CD4-positive, alpha-beta T cell treated with Interleukin-15 for 4 hours (primary cell): Measurements from ENCODE around the gene SLC24A3.

Experiments
- DNase-seq: peaks from one replicate; pipeline ENCODE4 v3.0.0-alpha.2; 2020; ENCODE audit warnings: low spot score

The SLC24A3 gene

DNA sequence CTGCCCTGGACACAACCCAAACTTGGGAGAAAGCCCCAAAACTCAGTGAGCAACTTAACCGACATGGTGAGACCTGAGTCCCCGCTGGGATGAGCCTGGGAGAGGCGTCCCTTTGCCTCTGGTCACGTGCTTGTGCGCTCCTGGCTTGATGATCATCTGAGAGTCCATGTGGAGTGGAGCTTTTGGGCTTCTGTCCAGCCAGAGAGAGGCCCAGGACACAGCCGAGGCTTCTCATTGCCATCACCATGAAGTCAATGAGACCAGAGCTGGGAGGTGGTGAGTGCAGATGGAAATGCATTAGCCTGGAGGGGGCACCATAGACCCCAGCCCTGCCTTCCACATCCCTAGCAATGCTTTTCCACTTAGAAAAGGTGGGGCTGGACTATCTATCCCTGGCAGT lies 250.0 kb downstream of the SLC24A3 start:
- no peak for DNase-seq

DNA sequence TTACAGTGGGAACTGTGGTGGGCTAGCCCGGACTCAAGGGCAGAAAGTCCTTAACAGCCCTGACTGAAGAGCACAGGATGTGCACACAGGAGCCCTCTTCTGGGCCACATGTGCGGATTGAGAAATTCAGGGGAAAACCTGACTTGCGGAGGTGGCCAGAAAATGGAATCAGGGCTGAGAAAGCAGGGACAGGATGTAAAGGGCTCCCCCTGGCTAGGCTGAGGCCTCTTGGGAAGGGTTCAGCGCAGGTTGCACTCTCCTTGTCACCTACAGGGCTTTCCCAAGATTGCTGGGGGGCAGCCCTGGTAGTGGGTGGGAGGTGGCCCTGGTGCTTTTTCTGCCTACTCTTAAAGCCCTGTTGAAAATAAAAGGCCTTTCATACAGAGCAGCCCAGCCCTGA lies 251.2 kb downstream of the SLC24A3 start:
- DNase-seq = no peak

- DNase-seq = no peak
Measured at GRCh38 chr20:19465536-19465935, 253.1 kb downstream of the SLC24A3 start.

DNA sequence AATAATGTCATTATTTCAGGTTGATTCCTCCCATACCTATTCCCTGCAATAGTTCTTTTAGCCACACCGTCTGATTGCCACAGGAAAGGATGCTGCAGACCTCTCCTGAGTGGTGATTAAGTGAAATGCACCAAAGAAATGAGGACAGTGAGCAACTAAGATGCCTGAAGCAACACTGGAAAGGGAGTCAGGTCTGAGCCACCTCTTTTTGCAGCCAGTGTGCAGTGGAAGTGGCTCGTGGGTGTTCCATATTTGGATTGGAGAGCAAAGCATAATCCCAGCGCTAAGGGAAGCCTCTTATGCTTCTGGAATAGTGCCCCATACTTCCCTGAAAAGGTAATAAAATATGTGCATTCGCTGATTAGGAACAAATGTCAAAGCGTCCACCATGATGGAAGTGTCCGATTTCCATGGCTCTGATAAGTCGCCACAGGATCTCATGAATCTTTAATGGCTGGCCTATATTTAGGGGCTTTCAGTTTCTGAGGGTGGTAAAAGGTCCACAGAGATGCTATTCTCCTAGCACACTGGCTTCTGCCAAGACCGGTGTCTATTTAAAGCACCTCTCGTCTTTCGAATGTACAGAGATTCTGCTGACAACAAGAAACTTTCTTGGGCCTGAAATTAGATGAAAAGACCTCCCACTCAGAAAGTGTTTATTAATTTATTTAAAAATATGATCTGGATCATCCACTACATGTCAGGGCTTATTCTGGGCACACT lies 253.9 kb downstream of the SLC24A3 start:
- no peak for DNase-seq

- no peak for DNase-seq
Measured at GRCh38 chr20:19473216-19473921, 260.9 kb downstream of the SLC24A3 start.

- DNase-seq = no peak
Measured at GRCh38 chr20:19473922-19474286, 261.5 kb downstream of the SLC24A3 start.

GRCh38 chr20:19478320-19478895 lies 266.0 kb downstream of the SLC24A3 start:
- DNase-seq = no peak

- DNase-seq = no peak
Measured at GRCh38 chr20:19482726-19483125, 270.3 kb downstream of the SLC24A3 start.

DNA sequence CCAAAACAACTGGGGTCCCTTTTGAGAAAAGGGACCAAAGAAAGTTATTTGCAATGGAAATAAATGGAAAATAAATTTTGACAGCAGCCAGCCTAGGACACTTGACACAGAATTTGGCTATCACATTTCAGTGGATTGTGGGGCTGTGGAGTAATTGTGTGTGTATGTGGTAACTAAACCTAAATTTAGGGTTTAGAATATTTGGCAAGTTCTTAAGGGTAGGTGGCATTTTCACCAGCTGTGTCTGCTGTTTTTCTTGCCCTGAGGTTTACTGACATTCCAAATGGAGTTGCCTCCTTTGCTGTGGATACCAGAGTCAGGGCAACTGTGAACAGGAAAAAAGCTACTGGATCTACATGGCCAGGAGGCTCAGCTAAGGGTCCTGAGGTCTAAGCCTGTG lies 270.9 kb downstream of the SLC24A3 start:
- no peak for DNase-seq

- DNase-seq = no peak
Measured at GRCh38 chr20:19486446-19486845, 274.0 kb downstream of the SLC24A3 start.

DNA sequence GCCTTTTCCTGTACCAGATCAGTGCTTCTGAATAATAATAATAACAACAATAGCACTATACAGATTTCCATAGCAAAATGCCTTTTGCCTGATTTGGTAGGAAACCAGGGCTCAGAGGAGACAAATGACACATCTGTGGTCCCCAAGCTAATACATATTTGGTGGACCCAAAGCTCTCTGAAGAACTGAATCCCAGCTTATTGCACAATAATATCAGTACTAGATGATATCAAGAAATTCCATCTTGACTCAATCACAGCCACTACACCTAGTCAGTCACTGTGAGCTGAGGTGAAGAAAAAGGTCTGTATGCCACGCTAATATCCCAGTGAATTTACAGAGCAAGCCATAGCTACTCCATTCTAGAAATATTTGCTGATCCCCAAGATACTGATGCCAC lies 275.0 kb downstream of the SLC24A3 start:
- no peak for DNase-seq

DNA sequence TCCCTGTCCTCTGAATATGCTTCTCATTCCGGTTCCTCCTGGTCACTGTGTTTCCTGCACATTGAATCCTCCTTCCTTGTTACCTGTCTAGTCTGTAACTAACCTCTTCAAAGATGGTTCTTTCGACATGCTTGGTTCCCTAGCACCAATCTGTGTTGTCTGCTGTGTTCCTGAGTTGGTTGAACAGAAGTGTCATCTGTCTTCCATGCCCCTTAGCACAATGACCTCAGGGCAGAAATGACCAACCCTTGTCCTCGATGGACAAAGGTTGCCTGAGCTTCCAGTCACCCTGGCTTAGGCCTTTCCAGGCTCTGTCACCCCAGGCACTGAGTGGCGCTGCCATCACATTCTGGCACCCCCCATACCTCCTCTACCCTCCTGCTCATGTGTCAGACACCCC lies 278.8 kb downstream of the SLC24A3 start:
- no peak for DNase-seq

DNA sequence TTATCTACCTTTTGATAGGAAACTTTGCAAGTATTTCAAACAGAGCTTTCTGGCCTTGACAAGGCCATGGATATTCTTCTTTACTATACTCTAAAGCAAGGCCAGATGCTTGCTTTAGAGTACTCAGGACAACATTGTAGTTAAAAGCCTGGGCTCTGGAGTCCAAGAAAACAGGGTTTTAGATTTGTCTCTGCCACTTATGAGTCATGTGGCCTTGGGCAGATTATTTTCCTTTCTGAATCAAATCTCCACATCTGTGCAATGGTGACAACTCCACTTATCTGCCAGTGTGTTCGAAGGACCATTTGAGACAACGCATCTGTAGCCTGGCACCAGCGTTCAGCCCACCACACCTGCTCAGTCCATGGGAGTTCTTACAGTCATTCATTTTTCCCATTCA lies 279.7 kb downstream of the SLC24A3 start:
- no peak for DNase-seq

- no peak for DNase-seq
Measured at GRCh38 chr20:19492687-19493336, 280.4 kb downstream of the SLC24A3 start.

- DNase-seq = no peak
Measured at GRCh38 chr20:19493794-19494495, 281.5 kb downstream of the SLC24A3 start.

DNA sequence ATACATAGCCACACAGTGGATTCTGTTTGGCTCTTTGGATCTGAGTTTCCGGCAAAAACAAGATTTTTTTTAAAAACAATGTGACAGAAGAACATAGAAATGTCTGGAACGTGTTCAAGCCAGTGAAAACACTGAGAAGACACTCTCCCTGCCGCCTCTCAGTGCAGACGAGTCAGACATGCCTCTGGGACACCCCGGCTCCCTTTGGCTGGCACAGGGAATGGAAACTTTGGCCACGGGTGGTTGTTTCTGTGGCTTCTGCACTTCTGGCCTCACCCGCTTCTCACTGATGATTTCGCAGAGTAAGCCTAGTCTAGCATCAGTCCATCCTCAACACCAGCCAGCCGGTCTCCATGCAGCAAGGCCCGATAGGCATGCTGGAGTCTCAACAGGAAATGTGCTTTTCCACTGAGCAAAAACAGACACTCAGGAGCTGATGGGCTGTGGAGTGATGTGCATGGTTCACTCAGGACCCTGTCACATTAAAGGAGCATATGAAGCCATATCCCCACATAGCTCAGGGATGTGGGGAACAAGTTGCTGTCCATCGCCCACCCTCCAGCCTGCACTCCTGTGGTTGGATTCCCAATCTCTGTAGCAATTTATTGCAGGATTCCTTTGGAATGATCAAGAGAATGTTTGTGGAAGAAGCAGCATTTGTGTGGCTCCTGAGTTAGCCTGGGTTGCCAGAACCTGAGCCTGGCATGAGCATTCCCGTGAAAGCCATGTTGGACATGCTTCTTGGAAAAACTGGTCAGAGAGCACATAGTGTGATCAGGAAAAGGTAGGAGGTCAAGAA lies 283.7 kb downstream of the SLC24A3 start:
- no peak for DNase-seq

DNA sequence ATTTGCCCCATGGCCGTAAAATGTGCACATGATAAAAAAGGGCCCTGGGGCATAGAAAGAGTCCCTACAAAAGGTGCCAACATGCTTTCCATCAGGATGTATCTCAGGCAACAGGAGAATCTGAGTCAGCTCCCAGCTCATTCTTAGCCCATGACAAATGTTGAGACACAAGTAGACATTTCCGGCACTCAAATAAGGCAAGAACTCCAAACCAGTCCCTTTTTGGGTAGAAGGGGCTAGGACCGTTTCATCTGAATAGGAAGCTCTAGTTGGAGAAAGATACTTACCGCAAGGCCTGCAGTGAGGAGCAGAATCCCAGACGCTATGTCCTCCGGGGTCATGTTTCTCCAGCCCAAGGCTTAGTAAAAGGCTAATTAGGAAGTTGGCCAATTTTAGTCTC lies 284.6 kb downstream of the SLC24A3 start:
- no peak for DNase-seq

- DNase-seq = no peak
Measured at GRCh38 chr20:19498756-19499155, 286.3 kb downstream of the SLC24A3 start.

DNA sequence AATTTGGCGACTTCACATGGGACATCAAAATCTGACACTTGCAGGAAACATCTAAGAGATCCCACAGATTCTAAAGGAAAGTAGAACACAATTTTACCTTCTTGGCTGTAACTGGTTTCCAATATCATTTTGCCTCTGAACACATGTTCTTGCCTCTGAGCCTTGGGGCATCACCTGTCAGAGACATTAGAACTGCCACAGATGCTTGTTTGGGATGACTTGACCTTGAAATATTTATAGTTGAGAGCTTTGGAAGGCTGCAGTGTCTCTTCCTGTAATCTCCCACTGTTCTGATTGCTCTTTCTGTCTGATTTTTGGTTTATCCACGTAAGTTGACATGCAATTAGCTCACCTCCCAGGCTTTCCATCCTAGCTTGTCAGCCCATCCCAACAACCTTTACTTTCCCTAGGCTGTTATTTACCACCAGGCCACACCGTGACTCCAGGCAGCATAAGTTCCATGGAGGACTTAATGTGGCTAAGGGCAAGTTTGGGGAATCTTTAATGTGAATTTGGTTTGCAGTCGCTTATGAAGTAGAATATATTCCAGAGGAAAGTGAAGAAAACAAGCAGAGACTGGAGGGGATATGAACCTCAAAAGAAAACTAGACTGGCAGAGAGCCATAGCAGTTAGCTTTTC lies 289.2 kb downstream of the SLC24A3 start:
- no peak for DNase-seq

GRCh38 chr20:19502169-19502568 lies 289.7 kb downstream of the SLC24A3 start:
- no peak for DNase-seq

DNA sequence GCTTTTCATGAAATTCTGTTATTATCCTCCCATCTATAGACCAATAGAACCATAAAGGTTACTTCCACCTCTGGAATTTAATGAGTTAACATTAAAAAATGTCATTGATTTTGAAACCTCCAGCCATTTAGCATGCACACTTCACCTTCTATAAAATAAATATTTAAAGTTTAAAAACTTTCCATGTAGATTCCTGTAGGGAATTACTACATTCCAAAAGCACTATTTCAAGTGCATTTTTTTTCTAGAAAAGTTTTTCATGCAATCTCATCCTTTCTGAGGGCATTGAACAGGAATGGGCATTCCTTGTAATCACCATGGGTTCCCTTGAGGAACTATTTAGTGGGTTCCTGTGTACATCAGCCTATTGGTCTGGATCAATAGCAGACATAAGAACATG lies 291.8 kb downstream of the SLC24A3 start:
- no peak for DNase-seq
